Thymus (tissue), 11 donors: ENCODE results near the gene PCDHGA2. TPM values are rescaled to one million over a fixed set of nuclear protein-coding genes. Genes with fewer than 3 reads are reported as not detected.
"Not testable (repeated sequence)": the region's sequence is repeated elsewhere in the genome, so short reads cannot be mapped to it uniquely, and the experiment has no call there.

ENCODE experiments used
- DNase-seq, 9 donors: peaks; one replicate each; pipeline ENCODE4 v3.0.0-alpha.2; 2013; ENCODE audit warnings: low spot score in 9 of 9, low read depth in 6 of 9, missing footprints in 1 of 9
- H3K27ac ChIP-seq, 2 donors: one replicate each; pipeline ENCODE4 v1.5.1; 2013; ENCODE audit warnings: control low read depth in 1 of 2, low read depth in 1 of 2, low read length in 1 of 2, mild to moderate bottlenecking in 1 of 2, moderate library complexity in 1 of 2
- H3K27me3 ChIP-seq, 2 donors: one replicate each; pipeline ENCODE4 v1.5.1; 2013; ENCODE audit warnings: low read length in 1 of 2; ENCODE audit not compliant: control insufficient read depth in 2 of 2, insufficient read depth in 1 of 2
- H3K36me3 ChIP-seq, 2 donors: one replicate each; pipeline ENCODE4 v1.5.1; 2013; ENCODE audit warnings: low read length in 1 of 2, mild to moderate bottlenecking in 1 of 2, moderate library complexity in 1 of 2; ENCODE audit not compliant: control insufficient read depth in 2 of 2, insufficient read depth in 2 of 2
- H3K4me1 ChIP-seq, 2 donors: one replicate each; pipeline ENCODE4 v1.5.1; 2013; ENCODE audit warnings: low read length in 2 of 2; ENCODE audit not compliant: control insufficient read depth in 2 of 2, insufficient read depth in 2 of 2
- H3K4me3 ChIP-seq, 2 donors: one replicate each; pipeline ENCODE4 v1.5.1; 2013; ENCODE audit warnings: low read length in 2 of 2, control low read depth in 1 of 2, mild to moderate bottlenecking in 1 of 2
- H3K9me3 ChIP-seq, 2 donors: one replicate each; pipeline ENCODE4 v1.5.1; 2013; ENCODE audit warnings: low read length in 1 of 2, mild to moderate bottlenecking in 1 of 2; ENCODE audit not compliant: control insufficient read depth in 2 of 2, insufficient read depth in 1 of 2
- WGBS: extraction: QIAGEN DNeasy Blood & Tissue Kit; methylation state at CpG from one replicate; pipeline ENCODE4 v1.1.7; 2013; 5-methylcytosine and 5-hydroxymethylcytosine counted together
- polyA plus RNA-seq: library from polyadenylated mRNA; stranded (reverse); fragments of 200-250 nt; gene quantifications from one replicate; pipeline ENCODE4 v1.2.3, GENCODE V29; 2013
- total RNA-seq: library from RNA; stranded (reverse); fragments of 120-200 nt; gene quantifications from one replicate; pipeline ENCODE4 v1.2.4, GENCODE V29; 2013
- donor health status: healthy.

PCDHGA2 gene
- total and polyA plus RNA-seq, 2 donors: 0.19 to 0.46 TPM

DNA sequence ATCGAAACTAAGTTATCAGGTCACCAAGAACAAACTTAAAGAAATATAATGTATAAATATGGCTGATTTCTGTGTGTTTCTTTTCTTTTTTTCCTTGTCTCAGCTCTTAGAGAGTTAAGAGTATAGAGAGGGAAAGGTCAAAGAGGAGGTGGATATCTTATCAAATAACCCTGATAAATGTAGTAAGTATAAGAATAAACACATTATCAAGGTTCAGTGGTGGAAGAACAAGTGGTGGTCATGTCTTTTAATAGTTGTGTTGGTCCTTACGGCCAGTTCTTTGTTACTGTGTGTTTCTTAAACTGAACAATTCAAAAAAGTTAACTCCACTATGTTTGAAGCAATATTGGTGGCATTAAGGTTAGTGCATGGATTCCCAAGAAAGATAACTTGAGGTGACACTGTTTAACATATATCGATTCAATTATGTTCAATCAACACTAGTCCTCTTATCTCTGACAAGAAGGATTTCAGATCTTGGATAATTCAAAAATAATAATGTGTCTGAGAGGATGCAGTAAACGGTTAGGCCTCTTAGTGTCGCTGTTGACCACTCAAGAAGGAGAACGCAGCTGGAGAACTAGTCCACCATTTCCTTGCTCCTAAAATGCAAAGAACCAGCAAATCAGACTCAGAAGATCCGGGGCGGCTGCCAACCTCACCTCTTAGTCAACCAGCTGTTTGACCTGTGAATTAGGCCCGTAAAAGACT, 4.8 kb downstream of the PCDHGA2 start, which contains the start of gene PCDHGA3:
Gene PCDHGA3 (plus strand): TSS at position 588 of the 711 bp plus-strand sequence. CDS start 205 bp downstream, outside the sequence.
- no peak within 1 kb of the TSS for H3K27ac ChIP-seq
- H3K27me3 ChIP-seq: peaks cover 0 to 34% of the 10 kb centered on the region in 2 donors
- 32% methylated on average over 9 of the region's 9 CpGs for WGBS
- H3K9me3 ChIP-seq: peaks cover 15 to 37% of the 10 kb centered on the region in 2 donors
- peak in 2 of 9 donors; percentile 17 to 33 for DNase-seq
- no peaks in the 10 kb centered on the region for H3K36me3 ChIP-seq
- H3K4me1 ChIP-seq: no peaks in the 10 kb centered on the region
- H3K4me3 ChIP-seq: no peak within 1 kb of the TSS

DNA sequence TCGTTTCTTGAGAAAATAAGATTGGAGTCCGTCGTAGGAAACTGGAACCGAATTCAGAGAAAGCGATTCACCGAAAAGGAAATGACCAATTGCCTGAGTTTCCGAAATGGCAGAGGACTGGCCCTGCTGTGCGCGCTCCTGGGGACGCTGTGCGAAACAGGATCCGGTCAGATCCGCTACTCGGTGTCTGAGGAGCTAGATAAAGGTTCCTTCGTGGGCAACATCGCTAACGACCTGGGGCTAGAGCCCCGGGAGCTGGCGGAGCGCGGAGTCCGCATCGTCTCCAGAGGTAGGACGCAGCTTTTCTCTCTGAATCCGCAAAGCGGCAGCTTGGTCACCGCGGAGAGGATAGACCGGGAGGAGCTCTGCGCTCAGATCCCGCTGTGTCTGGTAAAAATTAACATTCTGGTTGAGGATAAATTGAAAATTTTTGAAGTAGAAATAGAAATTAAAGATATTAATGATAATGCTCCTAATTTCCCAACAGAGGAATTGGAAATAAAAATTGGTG, 5.4 kb downstream of the PCDHGA2 start:
- Histone ChIP-seq H3K4me3 (no peak overlapping the region), H3K27me3 (peaks cover 0 to 28% of the 10 kb centered on the region in 2 donors), H3K4me1 (no peaks in the 10 kb centered on the region), H3K36me3 (no peaks in the 10 kb centered on the region), H3K27ac (no peak overlapping the region), H3K9me3 (peaks cover 13 to 31% of the 10 kb centered on the region in 2 donors)
- 37% methylated on average over 31 of the region's 31 CpGs for WGBS
- DNase-seq: no peak

DNA sequence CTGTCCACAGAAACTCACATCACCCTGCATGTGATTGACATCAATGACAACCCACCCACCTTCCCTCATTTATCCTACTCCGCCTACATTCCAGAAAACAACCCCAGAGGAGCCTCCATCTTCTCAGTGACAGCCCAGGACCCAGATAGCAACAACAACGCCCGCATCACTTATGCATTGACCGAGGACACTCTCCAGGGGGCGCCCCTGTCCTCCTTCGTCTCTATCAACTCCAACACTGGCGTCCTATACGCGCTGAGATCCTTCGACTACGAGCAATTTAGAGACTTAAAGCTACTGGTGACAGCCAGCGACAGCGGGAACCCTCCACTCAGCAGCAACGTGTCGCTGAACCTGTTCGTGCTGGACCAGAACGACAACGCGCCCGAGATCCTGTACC, 6.8 kb downstream of the PCDHGA2 start:
- no peak for DNase-seq
- Histone ChIP-seq H3K27ac (no peak overlapping the region), H3K4me1 (no peaks in the 10 kb centered on the region), H3K36me3 (no peaks in the 10 kb centered on the region), H3K27me3 (peaks cover 0 to 20% of the 10 kb centered on the region in 2 donors), H3K4me3 (no peak overlapping the region), H3K9me3 (peaks cover 9 to 25% of the 10 kb centered on the region in 2 donors)
- WGBS: 47% methylated on average over 20 of the region's 20 CpGs

DNA sequence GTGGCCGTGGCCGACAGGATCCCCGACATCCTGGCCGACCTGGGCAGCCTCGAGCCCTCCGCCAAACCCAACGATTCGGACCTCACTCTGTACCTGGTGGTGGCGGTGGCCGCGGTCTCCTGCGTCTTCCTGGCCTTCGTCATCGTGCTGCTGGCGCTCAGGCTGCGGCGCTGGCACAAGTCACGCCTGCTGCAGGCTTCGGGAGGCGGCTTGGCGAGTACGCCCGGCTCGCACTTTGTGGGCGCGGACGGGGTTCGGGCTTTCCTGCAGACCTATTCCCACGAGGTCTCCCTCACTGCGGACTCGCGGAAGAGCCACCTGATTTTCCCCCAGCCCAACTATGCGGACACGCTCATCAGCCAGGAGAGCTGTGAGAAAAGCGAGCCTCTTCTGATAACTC, 7.5 kb downstream of the PCDHGA2 start:
- not testable (repeated sequence) for H3K4me3 ChIP-seq, H3K27ac ChIP-seq, DNase-seq, H3K4me1 ChIP-seq, H3K36me3 ChIP-seq
- Histone ChIP-seq H3K9me3 (peaks cover 11 to 30% of the 10 kb centered on the region in 2 donors), H3K27me3 (peaks cover 0 to 24% of the 10 kb centered on the region in 2 donors)
- WGBS: 54% methylated on average over 24 of the region's 35 CpGs

DNA sequence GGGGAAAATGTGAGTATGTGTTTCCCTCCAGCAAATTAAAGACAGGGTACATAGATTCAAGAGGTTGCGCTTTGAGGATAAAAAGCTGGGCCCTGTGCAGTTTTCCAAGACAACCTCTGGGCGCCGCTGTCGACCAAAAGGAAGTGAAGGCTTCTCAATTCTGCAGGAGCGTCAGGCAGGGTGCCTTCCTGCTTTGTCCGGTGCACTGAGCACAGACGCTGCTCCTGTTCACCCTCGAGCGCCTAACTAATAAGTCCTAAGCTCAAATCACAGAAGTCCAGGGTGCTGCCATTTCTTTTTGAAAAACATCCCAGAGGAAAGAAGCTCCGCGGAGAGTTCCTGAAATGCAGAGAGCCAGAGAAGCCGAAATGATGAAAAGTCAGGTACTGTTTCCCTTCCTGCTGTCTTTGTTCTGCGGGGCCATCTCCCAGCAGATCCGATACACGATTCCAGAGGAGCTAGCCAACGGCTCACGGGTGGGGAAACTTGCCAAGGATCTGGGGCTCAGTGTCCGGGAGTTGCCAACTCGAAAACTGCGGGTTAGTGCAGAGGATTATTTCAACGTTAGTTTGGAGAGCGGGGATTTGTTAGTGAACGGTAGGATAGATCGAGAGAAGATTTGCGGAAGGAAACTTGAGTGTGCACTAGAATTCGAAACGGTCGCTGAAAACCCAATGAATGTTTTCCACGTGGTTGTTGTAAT, 11.5 kb downstream of the PCDHGA2 start, which contains the start of gene PCDHGB1:
Gene PCDHGB1 (plus strand): TSS at position 183 of the 703 bp plus-strand sequence. CDS start 162 bp downstream, at position 345.
- Histone ChIP-seq H3K27ac (no peak within 1 kb of the TSS), H3K4me1 (no peaks in the 10 kb centered on the region), H3K9me3 (peaks cover 4 to 26% of the 10 kb centered on the region in 2 donors), H3K4me3 (no peak within 1 kb of the TSS), H3K36me3 (no peaks in the 10 kb centered on the region), H3K27me3 (peaks cover 0 to 32% of the 10 kb centered on the region in 2 donors)
- peak in 2 of 9 donors; percentile 18 to 43 for DNase-seq
- 34% methylated on average over 29 of the region's 29 CpGs for WGBS

DNA sequence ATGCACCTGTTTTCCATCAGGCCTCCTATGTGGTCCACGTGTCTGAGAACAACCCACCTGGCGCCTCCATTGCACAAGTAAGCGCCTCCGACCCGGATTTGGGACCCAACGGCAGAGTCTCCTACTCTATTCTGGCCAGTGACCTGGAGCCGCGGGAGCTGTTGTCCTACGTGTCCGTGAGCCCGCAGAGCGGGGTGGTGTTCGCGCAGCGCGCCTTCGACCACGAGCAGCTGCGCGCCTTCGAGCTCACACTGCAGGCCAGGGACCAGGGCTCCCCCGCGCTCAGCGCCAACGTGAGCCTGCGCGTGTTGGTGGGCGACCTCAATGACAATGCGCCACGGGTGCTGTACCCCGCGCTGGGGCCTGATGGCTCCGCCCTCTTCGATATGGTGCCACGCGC, 13.0 kb downstream of the PCDHGA2 start:
- Histone ChIP-seq H3K36me3 (no peaks in the 10 kb centered on the region), H3K4me1 (no peaks in the 10 kb centered on the region), H3K27me3 (peaks cover 0 to 38% of the 10 kb centered on the region in 2 donors), H3K4me3 (no peak overlapping the region), H3K9me3 (peaks cover 6 to 32% of the 10 kb centered on the region in 2 donors), H3K27ac (no peak overlapping the region)
- 49% methylated on average over 32 of the region's 36 CpGs for WGBS
- DNase-seq: no peak

DNA sequence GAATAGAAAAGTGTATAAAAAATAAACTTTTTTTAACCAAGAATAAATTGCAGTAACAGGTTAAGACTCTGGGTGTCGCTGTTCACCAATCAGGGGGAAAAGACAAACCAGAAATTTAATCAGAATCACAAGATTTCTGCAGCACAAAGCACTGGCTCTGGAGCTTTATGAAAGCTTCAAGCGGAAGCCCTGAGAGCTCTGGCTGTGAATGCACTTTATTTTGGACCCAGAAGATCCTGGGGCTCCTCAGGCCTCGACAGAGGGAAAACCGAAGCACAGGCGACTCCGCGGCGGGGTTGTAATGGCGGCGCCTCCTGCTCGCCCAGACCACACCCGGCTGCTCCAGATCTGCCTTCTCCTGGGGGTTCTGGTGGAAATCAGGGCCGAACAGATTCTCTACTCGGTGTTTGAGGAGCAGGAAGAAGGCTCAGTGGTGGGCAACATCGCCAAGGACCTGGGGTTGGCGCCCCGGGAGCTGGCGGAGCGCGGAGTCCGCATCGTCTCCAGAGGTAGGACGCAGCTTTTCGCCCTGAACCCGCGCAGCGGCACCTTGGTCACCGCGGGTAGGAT, 16.4 kb downstream of the PCDHGA2 start, which contains the start of gene PCDHGA4:
Gene PCDHGA4 (plus strand): TSS at position 122 of the 570 bp plus-strand sequence. CDS start 87 bp downstream, at position 209.
- Histone ChIP-seq H3K27me3 (peaks cover under 1 to 47% of the 10 kb centered on the region in 2 donors), H3K4me1 (peaks cover 0 to 2% of the 10 kb centered on the region in 2 donors), H3K27ac (no peak within 1 kb of the TSS), H3K4me3 (no peak within 1 kb of the TSS), H3K9me3 (peaks cover 9 to 39% of the 10 kb centered on the region in 2 donors), H3K36me3 (no peaks in the 10 kb centered on the region)
- WGBS: 22% methylated on average over 29 of the region's 29 CpGs
- DNase-seq: peak in 1 of 9 donors; percentile 4

DNA sequence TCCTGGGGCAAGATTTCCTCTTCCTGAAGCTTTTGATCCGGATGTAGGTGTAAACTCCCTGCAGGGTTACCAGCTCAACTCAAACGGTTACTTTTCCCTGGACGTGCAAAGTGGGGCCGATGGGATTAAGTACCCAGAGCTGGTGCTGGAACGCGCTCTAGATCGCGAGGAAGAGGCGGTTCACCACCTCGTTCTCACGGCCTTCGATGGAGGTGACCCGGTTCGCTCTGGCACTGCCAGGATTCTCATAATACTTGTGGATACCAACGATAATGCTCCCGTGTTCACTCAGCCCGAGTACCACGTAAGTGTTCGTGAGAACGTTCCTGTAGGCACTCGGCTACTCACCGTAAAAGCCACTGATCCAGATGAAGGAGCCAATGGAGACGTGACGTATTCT, 17.1 kb downstream of the PCDHGA2 start:
- Histone ChIP-seq H3K27me3 (peaks cover 3 to 48% of the 10 kb centered on the region in 2 donors), H3K27ac (no peak overlapping the region), H3K9me3 (peaks cover 11 to 37% of the 10 kb centered on the region in 2 donors), H3K4me1 (peaks cover 0 to 3% of the 10 kb centered on the region in 2 donors), H3K36me3 (no peaks in the 10 kb centered on the region), H3K4me3 (no peak overlapping the region)
- WGBS: 59% methylated on average over 24 of the region's 24 CpGs
- no peak for DNase-seq
